Activated T-cell treated with anti-CD3 and anti-CD28 coated beads, Interleukin-2, amount 50 U/mL, for 24 hours (primary cell): ENCODE measurements around the gene ENO3.

Experiments used
- DNase-seq: peaks from one replicate; pipeline ENCODE4 v3.0.0-alpha.2; 2020
- H3K27ac Mint-ChIP-seq: 2 replicates; pipeline ENCODE4 v1.8.0; 2020; ENCODE audit warnings: mild to moderate bottlenecking, mixed read lengths
- H3K27me3 Mint-ChIP-seq: 2 replicates; pipeline ENCODE4 v1.8.0; 2020; ENCODE audit warnings: mixed read lengths
- H3K36me3 Mint-ChIP-seq: 2 replicates; pipeline ENCODE4 v1.8.0; 2020; ENCODE audit warnings: low read depth, mixed read lengths
- H3K4me1 Mint-ChIP-seq: 2 replicates; pipeline ENCODE4 v1.8.0; 2020; ENCODE audit warnings: low read depth, mixed read lengths
- H3K4me3 Mint-ChIP-seq: 2 replicates; pipeline ENCODE4 v1.8.0; 2020; ENCODE audit warnings: mild to moderate bottlenecking, moderate library complexity, mixed read lengths
- H3K9me3 Mint-ChIP-seq: 2 replicates; pipeline ENCODE4 v1.8.0; 2020; ENCODE audit warnings: mixed read lengths

ENO3 gene

GRCh38 chr17:4969551-4970173 lies 18.7 kb downstream of the ENO3 start:
- DNase-seq: peak; percentile 75
- Mint-ChIP-seq H3K36me3 (peaks cover 9% of the 10 kb centered on the region), H3K4me3 (no peak overlapping the region), H3K4me1 (peaks cover 43% of the 10 kb centered on the region), H3K27ac (no peak overlapping the region), H3K27me3 (no peaks in the 10 kb centered on the region), H3K9me3 (peaks cover 5% of the 10 kb centered on the region)

GRCh38 chr17:4970273-4970672 lies 19.4 kb downstream of the ENO3 start:
- Mint-ChIP-seq H3K27me3 (no peaks in the 10 kb centered on the region), H3K4me3 (no peak overlapping the region), H3K4me1 (peaks cover 40% of the 10 kb centered on the region), H3K9me3 (peaks cover 5% of the 10 kb centered on the region), H3K36me3 (peaks cover 4% of the 10 kb centered on the region), H3K27ac (no peak overlapping the region)
- no peak for DNase-seq

GRCh38 chr17:4971826-4972225 lies 20.9 kb downstream of the ENO3 start:
- no peaks in the 10 kb centered on the region for H3K27me3 Mint-ChIP-seq
- H3K4me3 Mint-ChIP-seq: no peak overlapping the region
- no peaks in the 10 kb centered on the region for H3K9me3 Mint-ChIP-seq
- peaks cover 9% of the 10 kb centered on the region for H3K36me3 Mint-ChIP-seq
- H3K27ac Mint-ChIP-seq: peak overlapping the region; percentile 45
- peaks cover 29% of the 10 kb centered on the region for H3K4me1 Mint-ChIP-seq
- no peak for DNase-seq

- Mint-ChIP-seq H3K4me3 (no peak overlapping the region), H3K4me1 (peaks cover 29% of the 10 kb centered on the region), H3K36me3 (peaks cover 14% of the 10 kb centered on the region), H3K9me3 (no peaks in the 10 kb centered on the region), H3K27me3 (no peaks in the 10 kb centered on the region), H3K27ac (peak overlapping the region; percentile 22)
- DNase-seq: no peak
Observed at GRCh38 chr17:4972322-4972721, 21.4 kb downstream of the ENO3 start.

- H3K4me1 Mint-ChIP-seq: peaks cover 29% of the 10 kb centered on the region
- DNase-seq: no peak
- H3K9me3 Mint-ChIP-seq: no peaks in the 10 kb centered on the region
- peak overlapping the region; percentile 51 for H3K27ac Mint-ChIP-seq
- peaks cover 18% of the 10 kb centered on the region for H3K36me3 Mint-ChIP-seq
- no peak overlapping the region for H3K4me3 Mint-ChIP-seq
- H3K27me3 Mint-ChIP-seq: no peaks in the 10 kb centered on the region
Observed at GRCh38 chr17:4972752-4973151, 21.8 kb downstream of the ENO3 start.

- Mint-ChIP-seq H3K4me1 (peaks cover 29% of the 10 kb centered on the region), H3K36me3 (peaks cover 26% of the 10 kb centered on the region), H3K27me3 (no peaks in the 10 kb centered on the region), H3K4me3 (no peak overlapping the region), H3K9me3 (no peaks in the 10 kb centered on the region), H3K27ac (peak overlapping the region; percentile 51)
- no peak for DNase-seq
Observed at GRCh38 chr17:4973256-4974114, 22.6 kb downstream of the ENO3 start.

GRCh38 chr17:4974115-4974670 lies 23.3 kb downstream of the ENO3 start:
- DNase-seq: no peak
- Mint-ChIP-seq H3K27ac (peak overlapping the region; percentile 72), H3K36me3 (peaks cover 33% of the 10 kb centered on the region), H3K4me3 (no peak overlapping the region), H3K4me1 (peaks cover 22% of the 10 kb centered on the region), H3K9me3 (no peaks in the 10 kb centered on the region), H3K27me3 (no peaks in the 10 kb centered on the region)

GRCh38 chr17:4978726-4979125 lies 27.8 kb downstream of the ENO3 start:
- Mint-ChIP-seq H3K4me1 (peaks cover 23% of the 10 kb centered on the region), H3K36me3 (peaks cover 72% of the 10 kb centered on the region), H3K27me3 (no peaks in the 10 kb centered on the region), H3K4me3 (no peak overlapping the region), H3K9me3 (no peaks in the 10 kb centered on the region), H3K27ac (no peak overlapping the region)
- no peak for DNase-seq

GRCh38 chr17:4980644-4981216 lies 29.8 kb downstream of the ENO3 start:
- Mint-ChIP-seq H3K27me3 (no peaks in the 10 kb centered on the region), H3K4me1 (peaks cover 30% of the 10 kb centered on the region), H3K4me3 (no peak overlapping the region), H3K27ac (peak overlapping the region; percentile 71), H3K36me3 (peaks cover 80% of the 10 kb centered on the region), H3K9me3 (no peaks in the 10 kb centered on the region)
- DNase-seq: peak; percentile 52

GRCh38 chr17:4982305-4982704 lies 31.4 kb downstream of the ENO3 start:
- Mint-ChIP-seq H3K9me3 (no peaks in the 10 kb centered on the region), H3K27ac (peak overlapping the region; percentile 63), H3K27me3 (no peaks in the 10 kb centered on the region), H3K36me3 (peaks cover 80% of the 10 kb centered on the region), H3K4me3 (no peak overlapping the region), H3K4me1 (peaks cover 41% of the 10 kb centered on the region)
- no peak for DNase-seq

GRCh38 chr17:4986403-4986802 lies 35.5 kb downstream of the ENO3 start:
- Mint-ChIP-seq H3K36me3 (peaks cover 73% of the 10 kb centered on the region), H3K9me3 (no peaks in the 10 kb centered on the region), H3K27ac (peak overlapping the region; percentile 97), H3K4me3 (peak overlapping the region; percentile 93), H3K27me3 (no peaks in the 10 kb centered on the region), H3K4me1 (peaks cover 52% of the 10 kb centered on the region)
- no peak for DNase-seq

- H3K27me3 Mint-ChIP-seq: no peaks in the 10 kb centered on the region
- H3K36me3 Mint-ChIP-seq: peaks cover 70% of the 10 kb centered on the region
- H3K4me3 Mint-ChIP-seq: peak within 1 kb of the TSS; percentile 93
- peaks cover 52% of the 10 kb centered on the region for H3K4me1 Mint-ChIP-seq
- H3K9me3 Mint-ChIP-seq: no peaks in the 10 kb centered on the region
- peak; percentile 94 for DNase-seq
- peak within 1 kb of the TSS; percentile 97 for H3K27ac Mint-ChIP-seq
Observed at GRCh38 chr17:4986951-4987766, 36.2 kb downstream of the ENO3 start, which contains the start of gene CAMTA2. CAMTA2 (minus strand) TSS chr17:4987675; CDS start chr17:4986222, 1,453 bp downstream.

- Mint-ChIP-seq H3K4me1 (peaks cover 49% of the 10 kb centered on the region), H3K36me3 (peaks cover 63% of the 10 kb centered on the region), H3K27ac (peak overlapping the region; percentile 97), H3K27me3 (no peaks in the 10 kb centered on the region), H3K9me3 (no peaks in the 10 kb centered on the region), H3K4me3 (peak overlapping the region; percentile 93)
- DNase-seq: peak; percentile 45
Observed at GRCh38 chr17:4987767-4988567, 37.0 kb downstream of the ENO3 start.
